HG03442 (cell line): ENCODE data around the gene LEP.

Experiments
- ATAC-seq: cut with Tn5 transposase; IDR thresholded peaks from one replicate; pipeline ENCODE4 v1.9.1; 2021; ENCODE audit warnings: mild to moderate bottlenecking, moderate library complexity; ENCODE audit not compliant: unreplicated experiment

LEP gene

DNA sequence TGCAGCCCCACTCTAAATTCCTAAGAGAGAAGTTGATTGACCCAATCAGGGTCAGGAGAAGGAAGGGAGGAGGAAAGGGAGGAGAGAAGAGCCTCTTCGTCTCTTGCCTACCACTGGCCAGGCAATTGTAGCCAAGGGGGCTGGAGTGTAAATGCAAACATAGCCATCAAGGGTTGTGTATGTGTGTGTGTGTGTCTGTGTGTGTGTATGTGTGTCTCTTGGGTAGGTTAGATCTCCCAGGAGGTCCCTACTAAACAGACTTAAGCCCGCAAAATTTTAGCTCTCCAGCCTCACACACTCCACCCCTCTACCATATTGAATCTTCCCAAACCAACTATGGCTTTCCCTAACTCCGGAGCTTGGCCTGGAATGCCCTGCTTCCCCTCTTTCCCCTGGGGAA lies 3.8 kb downstream of the LEP start:
- ATAC-seq = no peak

DNA sequence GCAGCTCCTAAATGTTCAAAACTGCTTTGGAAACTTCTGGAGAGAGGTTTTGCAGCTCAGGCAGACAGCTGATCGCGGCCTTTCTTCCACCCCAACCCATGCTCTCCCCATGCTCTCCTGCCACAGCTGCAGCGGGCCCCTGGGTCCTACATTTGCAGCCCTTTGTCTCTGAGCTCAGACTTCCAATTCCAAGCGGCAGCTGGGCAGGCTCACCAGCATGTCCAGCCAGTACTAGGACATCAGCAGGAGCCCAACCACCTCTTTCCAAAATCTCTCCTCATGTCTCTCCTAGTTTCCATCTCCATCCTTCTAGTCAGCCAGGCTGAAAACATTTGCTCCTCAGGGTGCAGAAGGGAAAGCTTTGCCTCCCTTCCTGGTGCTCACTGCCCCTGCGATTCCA lies 6.0 kb downstream of the LEP start:
- ATAC-seq = no peak

DNA sequence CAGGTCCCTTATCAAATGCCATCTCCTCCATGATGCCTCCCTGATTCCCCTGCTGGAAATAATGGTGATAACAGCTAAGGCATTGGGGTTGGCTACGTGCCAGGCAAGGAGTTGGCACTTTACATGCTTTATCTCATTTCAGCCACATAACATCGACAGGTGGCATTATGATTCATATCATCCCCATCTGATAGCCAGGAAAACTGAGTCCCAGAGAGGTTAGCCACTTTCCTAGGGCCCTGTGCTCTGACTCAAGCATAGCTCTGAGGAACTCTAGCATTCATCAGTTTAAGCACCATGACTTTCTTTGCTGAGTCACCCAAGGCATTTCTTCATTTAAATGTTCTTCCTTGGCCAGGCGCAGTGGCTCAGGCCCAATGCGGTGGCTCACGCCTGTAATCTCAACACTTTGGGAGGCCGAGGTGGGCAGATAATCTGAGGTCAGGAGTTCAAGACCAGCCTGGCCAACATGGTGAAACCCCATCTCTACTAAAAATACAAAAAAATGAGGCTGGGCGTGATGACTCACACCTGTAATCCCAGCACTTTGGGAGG lies 6.6 kb downstream of the LEP start:
- no peak for ATAC-seq

DNA sequence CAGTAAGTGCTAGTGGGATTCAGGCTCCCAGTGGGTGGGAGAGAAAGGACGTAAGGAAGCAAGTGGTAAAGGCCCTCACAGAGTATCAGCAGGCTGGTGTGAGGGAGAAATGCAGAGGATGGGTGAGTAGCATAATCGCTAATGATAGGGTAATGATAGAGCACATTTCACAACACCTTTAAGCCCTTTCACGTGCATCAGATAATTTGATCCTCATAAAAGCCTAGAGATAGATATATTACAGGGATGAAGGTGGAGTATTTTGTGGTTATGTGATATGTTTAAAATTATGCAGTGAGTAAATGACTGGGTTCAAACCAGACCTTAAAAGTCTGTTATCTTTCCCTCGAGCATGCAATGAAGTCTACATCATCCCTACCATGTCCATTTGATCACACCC lies 10.3 kb downstream of the LEP start:
- no peak for ATAC-seq

DNA sequence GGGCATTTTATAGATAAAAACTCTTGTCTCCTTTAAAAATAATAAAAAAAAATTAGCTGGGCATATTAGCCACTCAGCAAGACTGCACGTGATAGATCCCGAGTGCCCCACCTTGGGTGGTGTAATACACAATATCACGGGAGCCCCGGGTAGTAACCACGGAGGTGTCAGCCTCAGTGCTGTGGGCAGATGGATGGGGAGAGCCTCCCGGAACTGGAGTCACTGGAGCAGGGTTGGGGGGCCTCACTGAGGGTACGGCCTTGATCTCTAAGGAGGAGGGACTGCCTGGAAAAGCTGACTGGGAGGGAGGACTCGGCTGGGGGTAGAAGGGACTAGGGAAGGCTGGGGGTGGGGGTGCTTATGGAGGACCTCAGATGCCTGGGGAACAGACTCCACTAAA lies 12.6 kb downstream of the LEP start:
- no peak for ATAC-seq

DNA sequence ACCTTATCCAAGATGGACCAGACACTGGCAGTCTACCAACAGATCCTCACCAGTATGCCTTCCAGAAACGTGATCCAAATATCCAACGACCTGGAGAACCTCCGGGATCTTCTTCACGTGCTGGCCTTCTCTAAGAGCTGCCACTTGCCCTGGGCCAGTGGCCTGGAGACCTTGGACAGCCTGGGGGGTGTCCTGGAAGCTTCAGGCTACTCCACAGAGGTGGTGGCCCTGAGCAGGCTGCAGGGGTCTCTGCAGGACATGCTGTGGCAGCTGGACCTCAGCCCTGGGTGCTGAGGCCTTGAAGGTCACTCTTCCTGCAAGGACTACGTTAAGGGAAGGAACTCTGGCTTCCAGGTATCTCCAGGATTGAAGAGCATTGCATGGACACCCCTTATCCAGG lies 13.4 kb downstream of the LEP start:
- ATAC-seq = no peak

DNA sequence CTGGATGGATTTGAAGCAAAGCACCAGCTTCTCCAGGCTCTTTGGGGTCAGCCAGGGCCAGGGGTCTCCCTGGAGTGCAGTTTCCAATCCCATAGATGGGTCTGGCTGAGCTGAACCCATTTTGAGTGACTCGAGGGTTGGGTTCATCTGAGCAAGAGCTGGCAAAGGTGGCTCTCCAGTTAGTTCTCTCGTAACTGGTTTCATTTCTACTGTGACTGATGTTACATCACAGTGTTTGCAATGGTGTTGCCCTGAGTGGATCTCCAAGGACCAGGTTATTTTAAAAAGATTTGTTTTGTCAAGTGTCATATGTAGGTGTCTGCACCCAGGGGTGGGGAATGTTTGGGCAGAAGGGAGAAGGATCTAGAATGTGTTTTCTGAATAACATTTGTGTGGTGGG lies 14.2 kb downstream of the LEP start:
- ATAC-seq = no peak

DNA sequence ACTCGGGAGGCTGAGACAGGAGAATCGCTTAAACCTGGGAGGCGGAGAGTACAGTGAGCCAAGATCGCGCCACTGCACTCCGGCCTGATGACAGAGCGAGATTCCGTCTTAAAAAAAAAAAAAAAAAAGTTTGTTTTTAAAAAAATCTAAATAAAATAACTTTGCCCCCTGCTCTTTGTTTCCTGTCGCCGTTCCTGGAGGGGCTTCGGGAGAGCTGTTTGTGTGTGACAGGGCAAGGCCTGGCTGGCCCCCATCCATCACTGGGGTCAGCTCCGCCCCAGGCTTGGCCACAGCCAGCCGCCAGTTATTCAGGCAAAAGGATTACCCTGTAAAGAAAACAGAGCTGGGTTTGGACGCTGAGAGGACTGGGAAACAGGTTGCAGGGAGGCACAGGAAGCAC lies 16.4 kb downstream of the LEP start:
- no peak for ATAC-seq

DNA sequence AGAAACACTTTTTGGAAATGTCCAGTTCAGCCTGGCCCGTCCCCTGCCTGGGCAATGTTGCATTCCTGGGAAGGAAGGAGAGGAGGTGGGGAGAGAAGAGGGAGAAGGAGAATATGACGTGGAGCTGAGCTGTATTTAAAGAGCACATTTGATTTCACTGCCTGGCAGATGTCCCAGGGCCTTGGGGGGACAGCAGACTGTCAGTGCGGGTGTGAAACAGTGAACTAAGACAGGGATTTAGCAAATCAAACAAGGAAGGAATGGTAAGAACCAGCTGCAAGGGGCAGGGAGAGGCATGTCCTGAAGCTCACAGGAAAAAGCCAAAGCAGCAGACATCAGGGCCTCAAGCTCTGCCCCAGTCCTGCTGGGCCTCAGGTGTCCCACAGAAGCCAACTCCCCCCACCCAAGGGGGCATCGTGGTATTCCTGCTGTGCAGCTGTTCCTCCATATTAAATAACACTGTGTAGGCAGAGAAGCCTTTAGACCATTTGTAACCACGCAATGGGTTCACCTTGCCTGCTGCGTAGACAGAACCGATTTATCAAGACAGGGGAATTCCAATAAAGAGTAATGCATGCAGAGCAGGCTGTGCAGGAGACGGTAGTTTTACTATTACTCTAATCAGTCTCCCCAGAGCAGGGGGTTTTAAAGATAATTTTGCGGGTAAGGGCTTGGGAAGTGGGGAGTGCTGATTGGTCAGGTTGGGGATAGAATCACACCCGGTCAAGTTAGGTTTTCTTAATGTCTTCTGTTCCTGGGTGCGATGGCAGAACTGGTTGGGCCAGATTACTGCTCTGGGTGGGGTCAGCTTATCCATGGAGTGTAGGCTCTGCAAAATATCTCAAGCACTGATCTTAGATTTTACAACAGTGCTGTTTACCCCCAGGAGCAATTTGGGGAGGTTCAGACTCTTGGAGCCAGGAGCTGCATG lies 18.3 kb downstream of the LEP start:
- no peak for ATAC-seq

DNA sequence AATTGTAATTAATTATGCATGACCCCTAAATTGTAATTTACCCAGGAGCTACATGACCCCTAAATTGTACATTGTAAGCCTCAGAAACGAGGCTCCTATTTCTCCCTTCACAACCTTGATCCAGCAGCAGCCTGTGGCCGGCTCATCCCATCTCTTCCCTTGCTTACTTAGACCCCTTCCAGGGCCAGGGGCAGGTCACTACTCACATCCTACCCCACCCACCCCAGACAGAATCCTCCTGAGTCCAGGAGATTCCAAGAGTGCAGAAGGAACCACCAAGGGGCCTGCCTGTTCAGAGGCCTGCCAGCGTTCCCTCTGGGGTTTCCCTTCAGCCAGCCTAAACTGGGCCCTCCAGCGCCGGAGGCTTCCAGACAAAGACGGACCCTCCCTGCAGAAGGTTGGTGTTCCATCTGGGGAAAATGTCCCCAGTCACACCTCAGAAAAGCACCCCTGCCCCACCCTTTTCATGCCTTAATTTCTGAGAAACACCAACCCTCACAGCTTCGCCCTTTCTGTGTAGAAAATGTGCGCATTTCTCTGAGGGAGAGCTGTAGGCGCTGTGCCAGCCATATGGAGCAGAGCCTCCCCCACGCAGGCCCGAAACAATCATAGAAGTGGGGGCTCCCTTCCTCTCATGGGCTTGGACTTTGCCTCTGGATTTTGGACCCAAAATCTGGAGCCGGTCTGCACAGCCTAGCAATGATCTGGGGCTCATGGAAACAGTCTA lies 19.2 kb downstream of the LEP start:
- no peak for ATAC-seq

DNA sequence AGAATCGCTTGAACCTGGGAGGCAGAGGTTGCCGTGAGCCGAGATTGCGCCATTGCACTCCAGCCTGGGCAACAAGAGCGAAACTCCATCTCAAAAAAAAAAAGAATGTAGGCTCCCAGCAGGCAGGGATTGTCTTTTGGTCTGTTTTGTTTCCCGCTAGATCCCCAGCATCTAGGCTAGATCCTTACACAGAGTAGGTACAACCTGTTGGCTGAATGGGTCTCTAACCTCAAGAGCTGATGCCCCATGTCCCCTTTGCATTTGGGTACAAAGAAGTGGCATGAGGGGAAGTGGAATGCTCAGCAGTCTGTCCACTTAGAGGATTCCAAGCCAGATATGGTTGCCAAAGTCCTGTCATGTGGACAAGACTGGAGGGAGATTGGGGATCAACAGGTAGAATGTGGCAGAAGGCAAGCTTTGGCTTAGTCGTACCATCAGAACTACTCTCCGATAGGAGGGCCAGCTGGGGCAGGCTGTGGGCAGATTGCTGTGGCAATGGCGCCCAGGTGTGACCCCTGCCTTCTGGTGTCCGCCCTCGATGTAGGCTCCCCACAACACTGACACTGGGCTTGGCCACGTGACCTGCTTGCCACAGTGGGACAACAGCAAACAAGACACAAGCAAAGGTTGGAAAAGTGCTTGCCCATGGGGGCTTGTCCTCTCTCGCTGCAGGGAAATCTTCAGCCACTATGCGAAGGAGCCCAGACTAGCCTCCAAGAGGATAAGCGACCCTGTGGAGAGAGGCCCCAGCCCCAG lies 21.4 kb downstream of the LEP start:
- ATAC-seq = no peak

DNA sequence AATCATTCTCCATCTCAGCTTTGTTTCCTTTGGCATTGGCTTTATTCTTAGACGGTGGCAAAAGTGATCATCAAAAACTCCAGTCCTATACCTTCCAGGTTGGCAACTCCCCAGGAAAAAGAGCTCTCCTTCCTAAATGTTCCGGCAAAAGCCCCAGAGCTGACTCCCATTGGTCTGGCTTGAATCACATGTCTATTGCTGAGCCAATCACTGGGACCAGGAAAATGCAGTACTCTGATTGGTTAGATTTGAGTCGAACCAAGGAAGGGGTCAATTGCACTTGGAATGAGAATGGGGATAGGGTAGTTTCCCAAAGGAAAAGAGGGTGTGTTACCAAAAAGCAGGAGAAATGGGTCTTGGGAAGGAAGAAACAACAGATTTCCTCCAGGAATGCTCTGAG lies 22.3 kb downstream of the LEP start:
- no peak for ATAC-seq

DNA sequence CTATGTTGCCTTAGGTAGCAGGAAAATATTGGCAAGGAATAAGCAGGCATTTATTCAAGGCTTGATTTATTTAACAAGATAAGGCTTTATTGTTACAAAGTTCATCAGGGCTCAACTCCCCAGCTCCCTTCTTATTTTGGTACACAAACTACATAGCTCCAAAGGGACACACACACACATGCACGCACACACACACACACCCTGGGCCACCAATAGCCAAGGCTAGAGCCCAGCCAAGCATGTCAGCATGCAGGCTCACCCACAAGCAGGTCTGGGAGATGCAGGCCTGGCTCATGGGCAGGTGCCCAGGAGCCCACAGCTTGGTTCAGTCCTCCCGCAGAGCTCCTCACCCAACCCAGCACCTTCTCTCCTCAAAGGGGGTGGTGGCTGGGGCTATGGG lies 23.4 kb downstream of the LEP start:
- no peak for ATAC-seq

DNA sequence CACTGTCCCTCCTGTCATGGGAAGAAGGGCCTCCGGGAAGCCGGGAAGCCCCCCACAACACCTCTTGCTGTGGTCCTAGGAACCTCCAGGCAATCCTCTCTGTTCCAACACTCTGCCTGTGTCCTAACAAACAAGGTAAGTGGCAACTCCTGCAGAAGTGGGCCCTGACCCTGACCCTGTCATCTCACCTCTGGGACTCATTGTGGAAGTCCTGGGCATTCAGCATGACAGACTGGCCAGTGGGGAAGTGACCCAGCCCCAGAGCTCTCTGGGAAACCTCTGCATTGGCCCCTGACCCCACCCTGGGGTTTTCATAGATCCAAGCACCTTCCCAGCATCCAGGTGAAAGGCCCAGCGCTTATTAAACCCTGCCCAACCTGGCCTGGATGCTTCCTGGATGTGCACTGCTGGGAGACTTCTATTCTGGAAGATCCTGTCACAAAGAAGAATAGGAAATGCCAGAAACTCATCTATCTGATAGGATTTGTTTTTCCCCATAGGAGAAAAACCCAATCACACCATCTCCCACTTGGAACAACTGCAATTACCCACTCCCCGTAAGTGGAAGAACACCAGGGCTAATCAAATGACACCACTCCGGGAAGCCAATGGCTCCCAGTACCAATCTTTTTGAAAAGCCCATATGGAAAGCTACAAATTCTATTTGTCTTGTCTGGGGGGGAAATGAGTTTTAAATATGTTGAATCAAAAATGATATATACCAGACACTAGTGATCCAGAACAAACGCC lies 24.3 kb downstream of the LEP start:
- ATAC-seq = no peak

DNA sequence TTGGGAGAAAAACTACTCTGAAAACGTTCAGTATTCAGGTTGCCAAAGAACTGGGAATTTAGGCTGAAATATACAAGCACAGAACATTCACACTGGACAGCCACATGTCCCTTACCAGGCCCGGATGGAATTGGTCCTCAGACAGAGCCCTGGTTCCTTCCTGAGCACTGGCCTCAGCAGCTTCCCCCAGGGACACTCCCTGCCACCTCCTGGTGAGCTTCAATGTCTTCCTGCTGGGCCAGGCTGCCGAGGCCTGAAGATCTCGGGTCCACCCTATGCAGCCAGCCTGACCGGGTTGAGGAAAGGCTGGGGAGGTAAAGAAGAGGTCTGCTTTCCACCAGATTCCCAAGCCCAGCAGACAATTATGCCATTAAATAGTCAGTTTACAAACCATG lies 24.8 kb downstream of the LEP start:
- ATAC-seq = no peak

DNA sequence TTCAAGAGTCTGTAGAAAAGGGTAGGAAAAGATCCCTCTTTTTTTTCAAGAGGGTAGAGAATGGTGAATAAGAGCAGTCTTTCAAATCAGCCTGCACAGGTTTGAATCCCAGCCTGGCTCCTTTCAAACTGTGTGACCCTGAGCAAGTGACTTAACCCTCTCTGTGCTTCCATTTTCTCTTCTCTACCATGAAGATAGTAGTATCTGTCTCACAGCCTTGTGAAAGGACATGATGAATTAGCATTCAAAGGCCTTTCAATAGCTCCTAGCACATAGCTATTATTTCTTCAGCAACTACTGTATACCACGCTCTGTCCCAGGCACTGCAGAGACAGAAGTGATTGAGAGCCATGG lies 25.4 kb downstream of the LEP start:
- no peak for ATAC-seq

DNA sequence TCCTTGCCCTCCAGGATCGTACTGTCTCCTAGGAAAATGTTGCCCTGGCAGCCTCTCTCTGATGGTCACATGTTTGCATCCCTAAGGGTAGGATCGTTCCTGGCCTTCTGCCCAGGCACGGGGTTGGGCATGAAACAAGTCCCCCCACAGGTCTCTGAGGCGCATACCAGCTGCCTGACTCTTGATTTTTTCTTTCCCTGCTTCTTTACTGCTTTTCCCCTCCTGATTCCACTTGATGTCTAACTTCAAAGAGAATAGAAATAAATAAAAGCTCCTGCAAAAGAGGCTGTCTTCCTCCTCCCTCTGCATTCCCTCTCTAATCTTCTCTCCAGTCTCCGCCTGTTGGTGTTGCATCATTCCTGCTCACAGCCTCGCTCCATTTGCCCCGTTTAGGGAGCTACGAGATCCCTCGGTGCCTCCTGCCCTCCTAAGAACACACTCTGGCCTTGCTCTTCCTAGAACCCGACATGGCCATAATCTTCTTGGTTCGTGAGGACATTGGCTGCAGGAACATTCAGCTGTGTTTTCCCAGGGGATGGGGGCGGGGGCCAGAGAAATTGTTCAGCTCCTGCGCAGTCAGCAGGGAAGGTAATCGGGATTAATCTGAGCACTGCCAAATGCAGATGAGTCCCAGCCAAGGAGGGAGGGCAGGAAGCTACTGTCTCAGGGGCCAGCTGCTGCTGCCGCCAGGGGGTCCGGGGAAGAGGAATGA lies 26.0 kb downstream of the LEP start:
- no peak for ATAC-seq

DNA sequence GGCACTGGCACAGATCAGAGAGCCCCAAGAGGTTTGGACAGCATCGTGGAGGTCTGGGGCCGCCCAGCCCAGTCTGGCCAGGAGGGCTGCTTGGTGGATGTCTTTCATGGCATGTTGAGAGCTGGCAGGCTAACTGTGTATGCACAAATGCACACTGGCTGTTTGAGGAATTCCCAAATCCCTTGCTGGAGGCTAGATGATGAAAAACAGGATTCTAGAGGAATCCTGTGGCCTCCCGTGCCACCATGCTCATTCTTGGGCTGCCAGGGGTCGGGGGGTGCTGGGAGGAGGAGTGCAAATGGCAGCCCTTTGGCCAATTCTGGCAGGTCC lies 26.5 kb downstream of the LEP start:
- ATAC-seq = no peak

DNA sequence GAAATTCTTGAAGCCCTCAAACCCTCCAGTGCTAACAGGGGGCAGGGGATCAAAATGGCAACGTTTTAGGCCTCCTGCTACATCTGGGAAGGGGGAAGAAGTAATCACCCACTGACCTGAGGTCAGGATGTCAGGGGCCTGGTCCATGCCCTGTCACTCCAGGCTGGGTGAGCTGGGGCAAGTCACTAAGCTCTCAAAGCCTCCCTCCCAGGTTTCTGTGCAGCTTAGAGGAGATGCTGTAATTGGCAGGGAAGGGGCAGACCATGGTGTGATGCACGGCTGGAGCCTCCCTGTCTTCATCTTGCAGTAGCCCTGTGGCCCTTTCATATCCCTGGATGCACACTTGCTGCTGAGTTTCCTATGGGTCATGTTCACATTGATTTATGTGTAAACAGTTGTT lies 27.2 kb downstream of the LEP start:
- ATAC-seq = no peak

DNA sequence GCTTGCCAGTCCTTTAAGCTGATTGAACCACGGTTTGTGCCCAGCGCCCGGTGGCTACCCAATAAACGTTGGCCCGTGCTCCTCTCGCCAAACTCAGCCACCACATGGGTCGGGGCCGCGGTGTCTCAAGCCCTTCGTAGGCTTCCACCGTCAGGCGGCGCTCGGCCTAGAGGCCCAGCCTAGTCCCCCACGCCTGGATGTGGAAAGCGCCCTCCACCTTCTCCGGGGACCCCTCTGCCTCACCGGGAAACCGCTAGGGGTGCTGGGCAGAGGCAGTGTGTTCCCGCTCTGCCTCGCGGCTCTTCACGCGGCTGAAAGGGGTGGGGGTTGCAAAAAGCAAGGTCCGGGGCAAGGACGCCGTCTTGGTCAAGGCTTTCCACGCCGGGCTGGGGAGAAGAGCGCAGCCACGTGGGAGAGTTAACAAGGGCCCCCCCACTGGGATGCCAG lies 29.8 kb downstream of the LEP start:
- no peak for ATAC-seq
